HG03025 (cell line): ENCODE measurements around the gene SLC17A3.

Source experiments
- ATAC-seq: cut with Tn5 transposase; IDR thresholded peaks from one replicate; pipeline ENCODE4 v1.9.1; 2021; ENCODE audit warnings: mild to moderate bottlenecking, moderate library complexity; ENCODE audit not compliant: unreplicated experiment, low FRiP score

SLC17A3 gene

DNA sequence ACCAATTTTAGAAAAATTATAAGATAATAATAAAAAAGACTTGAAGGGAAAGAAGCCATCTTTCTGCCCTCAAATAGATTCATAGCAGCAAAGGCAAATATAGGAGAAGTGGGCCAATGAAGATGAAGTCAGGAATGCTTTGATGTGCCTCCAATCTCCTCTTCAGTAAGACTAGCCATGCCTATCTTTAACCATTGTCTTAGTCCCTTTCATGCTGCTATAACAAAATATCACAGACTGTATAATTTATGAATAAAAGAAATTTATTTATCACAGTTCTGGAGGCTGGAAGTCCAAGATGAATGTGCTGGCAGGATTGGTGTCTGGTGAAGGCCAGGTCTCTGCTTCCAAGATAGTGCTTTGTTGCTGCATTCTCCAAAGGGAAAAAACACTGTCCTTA lies 18.8 kb upstream of the SLC17A3 start:
- no peak for ATAC-seq

DNA sequence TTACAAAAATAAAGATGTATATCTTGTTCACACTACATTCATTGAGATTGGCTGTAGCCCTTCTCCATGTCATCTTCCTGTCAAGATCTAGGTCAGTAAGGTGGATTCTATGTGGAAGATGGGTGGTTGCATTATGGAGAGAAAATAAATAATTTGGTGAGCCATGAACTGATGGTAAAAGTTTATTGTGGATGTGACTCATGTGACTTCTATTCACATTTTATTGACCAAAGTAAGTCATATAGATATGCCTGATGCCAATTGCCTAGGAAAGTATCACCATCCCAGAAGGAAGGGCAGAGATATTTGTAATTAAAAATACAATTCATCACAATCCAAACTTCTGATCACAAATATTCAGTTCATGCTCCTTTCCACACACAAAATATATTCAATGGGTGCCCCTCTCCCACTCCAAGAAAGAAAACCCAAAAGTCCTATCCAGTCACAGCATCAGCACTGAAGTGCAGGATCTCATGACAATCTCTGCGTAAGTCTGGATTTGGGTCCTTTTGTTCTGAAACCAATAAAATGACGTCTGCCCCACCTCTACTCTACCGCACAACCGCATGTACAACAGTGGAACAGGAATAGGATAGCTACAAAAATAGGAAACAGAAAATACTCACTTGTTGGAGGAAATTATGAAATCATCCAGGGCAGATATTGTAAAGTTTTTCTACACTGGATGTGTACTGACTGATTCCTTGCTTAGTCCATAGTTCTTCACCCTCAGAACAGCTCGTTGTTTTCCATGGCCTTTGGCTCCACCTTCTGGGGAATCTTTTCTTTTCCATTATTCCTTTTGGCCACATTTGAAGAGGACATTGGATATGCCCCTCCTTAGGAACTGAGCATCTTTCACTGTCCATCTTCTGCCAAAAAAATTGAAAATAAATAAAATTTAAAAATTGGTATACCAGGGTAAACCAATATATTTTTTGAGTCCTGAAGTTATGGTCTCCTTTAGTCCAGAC lies 16.1 kb upstream of the SLC17A3 start:
- ATAC-seq: no peak

DNA sequence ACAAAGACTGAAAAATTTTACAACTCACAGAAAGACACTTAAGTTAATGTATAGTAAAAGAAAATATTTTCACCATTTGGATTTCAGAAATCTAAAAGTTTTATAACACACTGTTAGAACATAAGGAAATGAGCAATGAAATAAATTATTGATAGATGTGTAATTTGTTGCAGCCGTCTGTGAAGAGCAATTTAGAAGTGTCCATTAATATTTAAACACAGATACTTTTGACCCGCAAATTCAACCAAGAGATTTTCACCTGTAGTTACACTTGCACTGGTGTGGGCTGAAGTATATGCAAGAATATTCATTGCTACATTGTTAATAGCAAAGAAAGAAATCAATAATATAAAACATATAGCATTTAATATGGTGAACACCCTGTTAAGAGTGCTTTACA lies 14.6 kb upstream of the SLC17A3 start:
- ATAC-seq: no peak

DNA sequence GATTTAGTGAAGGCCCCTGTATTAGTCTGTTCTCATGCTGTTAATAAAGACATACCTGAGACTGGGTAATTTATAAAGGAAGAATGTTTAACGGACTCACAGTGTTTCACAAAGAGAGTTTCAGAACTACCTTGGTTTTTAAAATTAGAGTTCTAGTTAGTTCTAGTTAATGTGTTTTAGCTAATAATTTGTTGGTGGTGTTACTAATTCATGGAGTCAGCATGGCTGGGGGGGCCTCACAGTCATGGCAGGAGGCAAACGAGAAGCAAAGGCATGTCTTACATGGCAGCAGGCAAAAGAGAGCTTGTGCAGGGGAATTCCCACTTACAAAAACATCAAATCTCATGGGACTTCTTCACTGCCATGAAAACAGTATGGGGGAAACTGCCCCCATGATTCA lies 12.0 kb upstream of the SLC17A3 start:
- no peak for ATAC-seq

DNA sequence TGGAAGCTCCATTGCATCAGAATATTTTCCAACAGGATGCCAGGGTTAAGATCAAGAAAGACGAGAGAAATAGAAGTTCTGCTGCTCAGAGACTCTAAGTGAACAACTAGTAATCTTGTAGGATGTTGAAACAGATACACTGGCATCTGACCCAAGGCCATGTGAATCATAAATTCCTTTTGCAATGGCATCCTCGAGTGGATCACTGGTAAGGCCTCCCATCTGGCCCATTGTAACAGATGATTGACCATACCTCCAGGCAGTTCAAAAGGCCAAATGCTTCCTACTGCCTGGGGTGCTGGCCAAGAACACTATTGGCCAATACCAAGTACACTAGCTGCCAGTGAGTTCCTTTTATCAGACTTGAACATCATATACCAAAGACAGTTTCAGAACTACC lies 9.9 kb upstream of the SLC17A3 start:
- no peak for ATAC-seq

DNA sequence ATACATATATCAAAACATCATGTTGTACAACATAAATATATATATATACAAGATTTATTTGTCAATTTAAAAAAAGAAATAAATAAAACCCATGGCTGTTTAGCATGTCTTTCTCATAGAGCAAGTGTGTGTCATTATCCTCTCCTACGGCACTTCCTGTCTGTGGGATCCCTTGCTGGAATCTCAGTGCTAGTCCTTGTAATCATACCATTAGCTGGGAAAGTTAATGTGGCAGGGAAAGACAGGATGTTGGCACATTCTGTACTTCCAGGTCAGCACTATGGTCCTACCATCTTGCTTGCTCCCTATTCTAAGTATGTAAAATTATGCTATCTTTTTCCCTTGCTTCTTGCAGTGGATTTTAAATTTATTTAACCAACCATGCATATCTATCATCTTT lies 9.5 kb upstream of the SLC17A3 start:
- ATAC-seq: no peak

DNA sequence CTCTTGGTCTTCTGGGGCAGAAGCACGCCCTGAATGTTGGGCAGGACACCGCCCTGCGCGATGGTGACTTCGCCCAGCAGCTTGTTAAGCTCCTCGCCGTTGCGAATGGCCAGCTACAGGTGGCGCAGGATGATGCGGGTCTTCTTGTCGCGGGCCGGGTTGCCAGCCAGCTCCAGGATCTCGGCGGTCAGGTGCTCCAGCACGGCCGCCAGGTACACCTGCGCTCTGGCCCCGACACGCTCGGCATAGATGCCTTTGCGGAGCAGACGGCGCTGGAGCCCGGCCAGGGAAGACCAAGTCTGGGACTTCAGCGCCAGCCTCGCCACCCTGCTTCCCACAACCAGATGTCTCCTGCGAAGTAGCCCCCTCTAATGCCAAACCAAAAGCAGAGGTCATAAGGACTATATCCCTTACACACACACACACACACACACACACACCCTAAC lies 8.0 kb upstream of the SLC17A3 start:
- no peak for ATAC-seq

DNA sequence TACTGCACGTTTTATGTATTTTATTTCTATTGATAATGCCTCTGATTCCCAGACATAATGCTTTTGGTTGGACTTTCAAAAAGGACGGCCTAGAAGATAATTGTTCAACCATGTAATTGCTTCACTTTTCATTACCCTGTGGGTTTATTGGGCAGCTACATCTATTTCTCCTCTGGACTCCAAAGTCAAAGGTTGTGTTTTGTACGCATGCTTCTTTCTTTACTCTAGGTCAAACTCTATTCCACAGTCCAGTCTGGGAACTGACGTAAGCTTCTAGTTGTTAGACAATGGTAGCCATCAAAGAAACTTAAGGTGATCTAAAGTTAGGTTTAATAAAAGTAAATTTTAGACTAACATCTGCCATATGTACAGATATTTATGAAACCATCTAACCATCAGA lies 6.6 kb upstream of the SLC17A3 start:
- ATAC-seq: no peak

DNA sequence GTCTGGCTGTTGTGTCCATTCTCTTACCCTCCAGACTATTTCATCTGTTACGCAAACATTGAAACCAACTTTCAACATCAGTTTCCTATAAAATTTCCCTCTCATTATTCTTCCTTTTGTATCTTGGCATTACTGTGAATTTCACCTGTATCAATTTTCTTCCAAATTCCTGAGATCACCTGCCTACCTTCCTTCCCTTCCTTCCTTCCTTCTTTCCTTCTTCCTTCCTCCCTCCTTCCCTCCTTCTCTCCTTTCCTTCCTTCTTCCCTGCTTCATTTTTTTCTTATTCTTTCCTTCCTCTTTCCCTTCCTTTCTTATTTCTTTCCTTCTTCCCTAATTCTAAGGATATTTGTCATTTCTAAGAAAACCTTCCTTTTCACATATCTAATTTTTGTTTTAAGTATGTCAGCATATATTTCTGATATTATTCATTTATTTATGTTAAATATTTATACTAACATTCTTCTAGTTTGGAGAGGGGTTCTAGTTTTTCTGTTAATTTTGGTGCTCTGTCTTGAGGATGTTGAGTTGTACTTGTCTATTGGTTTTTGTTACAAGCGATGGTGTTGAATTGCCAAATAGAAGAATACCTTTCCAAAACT lies 4.8 kb upstream of the SLC17A3 start:
- no peak for ATAC-seq

DNA sequence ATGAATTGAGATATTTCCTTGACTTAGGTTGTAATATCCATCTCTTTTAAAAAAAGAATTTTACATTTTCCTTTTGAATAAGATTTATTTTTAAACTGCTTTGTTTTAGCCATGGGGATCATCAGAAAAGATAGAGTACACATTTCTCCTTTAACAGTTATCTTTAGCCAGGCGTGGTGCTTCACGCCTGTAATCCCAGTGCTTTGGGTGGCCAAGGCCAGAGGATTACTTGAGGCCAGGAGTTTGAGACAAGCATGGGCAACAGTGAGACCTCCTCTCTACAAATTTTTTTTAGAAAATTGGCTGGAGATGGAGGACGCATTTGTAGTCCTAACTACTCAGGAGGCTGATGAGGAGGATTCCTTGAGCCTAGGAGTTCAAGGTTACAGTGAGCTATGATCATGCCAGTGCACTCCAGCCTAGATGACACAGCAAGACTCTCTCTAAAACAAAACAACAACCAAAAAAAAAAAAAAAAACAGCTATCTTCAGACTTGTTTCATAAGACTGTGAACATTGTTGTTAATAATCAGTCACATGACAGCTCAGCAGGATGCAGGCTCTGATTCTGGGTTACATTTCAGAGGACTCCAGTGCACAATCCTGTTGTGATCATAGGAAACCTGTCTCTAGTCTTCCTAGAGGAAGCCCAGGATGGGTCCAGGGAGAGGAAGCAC lies 2.0 kb upstream of the SLC17A3 start:
- ATAC-seq: no peak

DNA sequence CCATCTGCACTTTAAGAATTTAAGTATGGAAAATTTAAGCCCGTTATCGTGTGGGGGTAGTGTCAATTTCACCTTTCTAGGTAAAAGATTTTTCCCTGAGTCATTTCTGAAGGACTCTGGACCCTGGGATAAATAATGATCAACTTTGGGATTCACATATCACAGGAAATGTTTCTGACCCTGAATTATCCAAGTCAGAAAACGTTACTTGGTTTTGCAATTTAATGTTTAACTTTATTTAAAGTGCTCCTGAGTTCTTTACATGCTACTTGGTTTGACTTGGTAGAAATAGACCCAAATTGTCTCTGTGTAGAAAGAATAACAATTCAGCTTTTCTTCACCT lies 1.5 kb upstream of the SLC17A3 start:
- ATAC-seq: no peak

DNA sequence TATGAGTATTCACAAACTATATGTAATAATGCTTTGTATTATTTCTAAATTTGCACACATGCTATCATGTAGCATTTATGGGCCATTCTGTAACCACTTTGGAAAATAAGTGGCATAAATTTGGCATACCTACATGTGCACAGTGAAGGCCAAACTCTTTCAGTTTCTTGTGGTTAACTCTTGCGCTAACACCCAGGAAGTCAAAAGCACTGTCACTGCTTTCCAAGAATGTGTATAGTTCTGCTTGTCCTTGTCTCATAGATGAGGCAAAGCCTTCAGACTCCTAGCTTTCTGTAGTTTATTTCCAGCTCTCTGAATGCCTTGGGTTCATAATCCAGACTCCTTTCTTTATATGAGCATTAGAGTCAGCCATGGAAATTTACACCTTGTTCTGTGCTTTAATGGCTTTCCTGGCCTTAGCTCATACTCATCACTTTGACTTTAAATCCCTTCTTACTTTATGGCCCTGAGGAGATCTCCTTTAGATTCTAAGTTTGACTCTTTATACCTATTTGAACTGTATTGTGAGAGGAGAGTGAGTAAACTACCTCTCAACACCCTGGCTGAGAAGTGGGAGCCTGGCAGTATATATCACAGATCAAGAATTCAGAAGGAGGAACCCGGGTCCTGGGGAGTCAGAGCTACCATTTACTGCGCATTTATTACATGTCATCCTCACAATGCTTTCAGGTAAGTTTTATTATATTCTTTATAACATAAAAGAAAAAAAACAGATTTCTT lies 949 bp upstream of the SLC17A3 start:
- no peak for ATAC-seq

DNA sequence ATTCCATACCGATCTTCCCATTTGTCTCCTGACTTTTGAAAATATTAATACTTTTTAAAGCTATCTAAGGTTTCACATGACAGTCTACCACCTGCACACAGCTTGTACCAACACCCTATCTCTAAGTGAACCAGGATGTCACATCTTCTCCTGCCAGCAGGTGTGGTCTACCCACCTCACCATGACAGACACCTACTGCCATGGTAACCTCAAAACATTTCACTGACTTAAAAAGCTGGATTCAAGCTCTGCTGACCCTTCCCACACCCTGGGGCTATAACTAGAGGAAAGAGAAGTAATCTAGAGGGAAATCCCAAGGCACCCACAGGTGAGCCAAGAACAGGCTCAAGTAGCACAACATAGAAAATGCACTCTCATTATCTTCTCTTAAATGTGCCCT lies 1.2 kb downstream of the SLC17A3 start:
- ATAC-seq: no peak

DNA sequence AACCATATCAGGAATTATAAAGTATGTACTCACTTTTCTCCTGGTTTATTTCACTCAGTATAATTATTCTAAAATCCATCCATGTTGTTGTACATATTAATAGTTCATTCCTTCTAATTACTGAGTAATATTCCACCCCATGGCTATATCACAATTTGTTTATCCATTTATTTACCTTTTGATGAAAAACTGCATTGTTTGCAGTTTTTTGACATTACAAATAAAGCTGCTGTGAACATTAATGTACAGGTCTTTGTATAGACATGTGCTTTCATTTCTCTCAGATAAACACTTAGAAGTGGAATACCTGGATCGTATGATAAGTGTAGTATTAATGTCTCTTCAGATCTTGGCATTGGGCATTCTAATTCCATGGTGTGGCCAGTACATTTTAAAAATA lies 4.2 kb downstream of the SLC17A3 start:
- ATAC-seq: no peak

DNA sequence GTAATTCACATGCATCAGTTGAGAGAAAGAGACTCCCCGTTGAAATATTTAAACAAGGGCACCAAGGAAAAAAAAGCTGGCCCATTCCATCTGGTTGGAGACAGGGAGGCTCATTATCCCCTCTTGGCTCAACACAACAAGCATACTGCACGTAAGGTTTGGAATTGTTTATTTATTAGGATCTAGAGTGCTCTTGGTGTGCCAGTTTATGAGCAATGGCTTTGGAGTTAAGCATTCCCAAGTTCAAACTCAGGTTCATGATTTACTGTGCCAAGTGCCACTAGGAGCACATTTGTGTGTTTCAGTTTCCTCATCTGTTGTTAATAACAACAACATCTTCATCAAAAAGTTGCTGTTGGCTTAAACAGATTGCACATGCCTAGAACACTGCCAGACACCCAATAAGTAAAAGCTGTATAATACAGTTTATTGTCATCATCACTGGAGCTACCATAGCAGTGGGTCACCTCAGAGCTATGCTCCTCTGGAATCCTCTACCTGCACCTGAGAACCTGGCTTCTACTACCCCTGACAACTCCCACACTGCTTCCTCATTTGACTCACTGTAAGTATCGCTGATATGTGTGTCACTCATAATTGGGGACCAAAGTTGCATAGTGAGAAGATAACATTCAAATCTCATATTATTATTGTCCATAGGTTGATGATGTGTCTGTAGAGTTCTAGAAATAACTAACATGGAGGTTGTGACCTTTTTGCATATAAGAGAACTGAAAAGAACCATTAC lies 5.4 kb downstream of the SLC17A3 start:
- ATAC-seq: no peak

DNA sequence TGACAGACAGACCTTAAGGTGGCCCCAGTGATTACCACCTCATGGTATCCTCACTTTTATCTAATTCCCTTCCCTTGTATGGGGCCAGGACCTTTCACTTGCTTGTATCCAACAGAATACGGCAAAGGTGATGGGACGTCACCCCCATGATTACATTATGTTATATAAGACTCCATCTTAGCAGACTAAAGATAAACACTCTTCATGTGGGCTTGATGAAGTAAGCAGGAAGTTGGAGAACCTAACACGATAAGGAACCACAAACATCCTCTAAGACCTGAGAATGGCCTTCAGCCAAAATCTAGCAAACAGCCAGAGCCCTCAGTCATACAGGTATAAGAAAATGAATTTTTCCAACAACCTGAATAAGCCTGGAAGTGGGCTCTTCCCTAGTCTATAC lies 8.0 kb downstream of the SLC17A3 start:
- ATAC-seq: no peak

DNA sequence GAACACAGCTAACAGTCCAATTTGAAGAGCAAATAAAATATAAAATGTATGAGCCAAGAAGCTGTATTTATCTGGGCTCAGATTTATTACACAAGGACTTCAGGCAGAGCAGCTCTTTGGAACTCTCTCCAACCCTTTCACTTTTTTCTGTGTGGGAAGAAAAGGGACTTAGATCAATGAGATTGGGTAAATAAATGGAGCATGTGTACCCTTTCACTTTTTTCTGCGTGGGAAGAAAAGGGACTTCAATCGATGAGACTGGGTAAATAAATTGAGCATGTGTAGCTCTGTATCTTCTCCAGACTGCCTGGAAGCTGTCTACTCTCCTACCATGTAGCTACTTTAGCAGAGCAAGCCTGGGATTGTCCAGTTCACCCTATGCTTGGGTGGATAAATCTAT lies 10.7 kb downstream of the SLC17A3 start:
- ATAC-seq: no peak

DNA sequence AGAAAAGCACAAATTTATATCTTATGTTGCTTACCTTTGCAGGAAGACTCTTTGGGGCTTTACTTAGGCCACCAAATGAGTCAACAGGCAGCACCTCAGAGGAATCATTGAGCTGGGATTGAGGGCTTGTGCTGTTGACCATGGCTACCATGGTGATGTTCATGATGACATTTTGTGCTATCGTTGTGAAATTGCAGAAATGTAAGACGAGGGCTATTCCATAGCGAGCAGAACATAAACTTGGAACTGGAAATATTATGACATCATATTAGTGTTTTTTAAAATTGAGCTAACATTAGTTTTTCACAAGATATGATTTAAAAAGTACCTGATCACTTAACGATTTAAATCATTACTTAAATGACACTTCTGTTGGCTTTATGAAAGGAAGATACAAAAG lies 11.8 kb downstream of the SLC17A3 start:
- ATAC-seq: no peak

DNA sequence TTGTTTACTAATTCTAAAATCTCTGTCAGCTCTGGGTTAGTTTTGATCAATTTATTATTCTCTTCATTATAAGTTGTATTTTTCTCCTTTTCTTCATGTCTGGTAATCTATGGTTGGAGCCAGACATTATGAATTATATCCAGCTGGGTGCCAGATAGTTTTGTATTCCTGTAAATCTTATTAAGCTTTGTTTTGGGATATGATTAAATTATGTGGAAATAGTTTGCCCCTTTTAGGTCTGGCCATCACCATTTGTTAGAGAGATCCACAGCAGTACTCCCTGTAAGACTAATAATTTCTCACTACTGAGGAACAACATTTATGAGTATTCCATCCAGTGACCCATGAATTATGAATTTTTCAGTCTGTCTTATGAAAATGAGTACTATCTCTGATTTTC lies 21.3 kb downstream of the SLC17A3 start:
- ATAC-seq: no peak

DNA sequence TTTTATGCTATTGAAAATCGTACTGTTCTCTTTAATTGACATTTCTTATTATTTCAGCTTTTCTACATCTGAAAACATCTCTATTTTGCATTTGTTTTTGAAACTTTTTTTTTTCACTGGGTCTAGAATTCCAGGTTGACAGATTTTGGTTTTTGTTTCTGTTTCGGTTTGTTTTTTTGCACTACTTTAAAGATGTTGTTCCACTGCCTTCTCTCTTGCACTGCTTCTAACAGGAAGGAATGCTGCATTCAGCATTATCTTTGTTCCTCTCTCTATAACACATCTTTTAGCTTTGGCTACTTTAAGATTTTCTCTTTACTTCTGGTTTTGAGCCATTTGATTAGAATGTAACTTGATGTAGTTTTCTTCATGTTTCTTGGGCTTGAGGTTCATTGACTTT lies 22.1 kb downstream of the SLC17A3 start:
- ATAC-seq: no peak
